ACHN (cell line): ENCODE data around the gene SEMA3B.
"Not testable (repeated sequence)": the region's sequence is repeated elsewhere in the genome, so short reads cannot be mapped to it uniquely, and the experiment has no call there.

Source experiments
- DNase-seq: peaks from one replicate; pipeline ENCODE4 v3.0.0-alpha.2; 2015
- in situ Hi-C: cut with HindIII; loops from 2 replicates; pipeline ENCODE4 v1.10.0; 2017; ENCODE audit warnings: low sequenced_read_pairs, low pct_ligation_motif_present, low pct_unique_long_range_greater_than_20kb

SEMA3B gene

DNA sequence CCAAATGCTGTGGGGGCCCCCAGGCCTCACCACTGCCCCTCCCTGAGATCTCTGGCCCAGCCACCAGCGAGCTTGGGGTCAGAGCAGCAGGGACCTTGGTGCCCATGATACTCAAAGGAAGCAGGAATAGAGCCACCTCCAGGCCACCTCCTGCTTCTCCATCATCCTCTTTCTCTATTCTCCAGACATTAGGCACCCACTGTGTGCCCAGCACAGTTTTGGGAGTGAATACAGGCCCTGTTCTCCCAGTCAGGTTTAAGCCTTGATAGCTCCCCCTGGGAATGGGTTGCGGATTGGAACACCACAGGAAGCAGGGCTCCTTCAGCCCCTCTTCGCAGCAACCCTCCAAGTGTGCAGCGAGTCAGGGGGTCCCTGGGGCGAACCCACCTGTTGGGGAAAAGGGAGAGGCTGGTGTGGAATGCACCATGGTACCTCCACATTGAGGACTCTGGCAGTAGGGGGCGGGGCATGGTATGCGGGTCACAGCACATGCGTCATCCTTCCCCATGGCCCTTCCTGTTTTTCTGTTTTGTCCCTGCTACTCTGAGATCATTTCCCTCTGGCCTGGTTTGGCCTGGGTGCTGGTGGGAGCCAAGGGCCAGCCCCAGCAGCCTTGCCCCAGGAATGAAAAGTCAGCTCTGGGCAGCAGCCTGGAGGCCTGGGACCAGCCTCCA is 14.2 kb upstream of the SEMA3B start:
- no peak for DNase-seq
- in situ Hi-C loops: no loop called here

DNA sequence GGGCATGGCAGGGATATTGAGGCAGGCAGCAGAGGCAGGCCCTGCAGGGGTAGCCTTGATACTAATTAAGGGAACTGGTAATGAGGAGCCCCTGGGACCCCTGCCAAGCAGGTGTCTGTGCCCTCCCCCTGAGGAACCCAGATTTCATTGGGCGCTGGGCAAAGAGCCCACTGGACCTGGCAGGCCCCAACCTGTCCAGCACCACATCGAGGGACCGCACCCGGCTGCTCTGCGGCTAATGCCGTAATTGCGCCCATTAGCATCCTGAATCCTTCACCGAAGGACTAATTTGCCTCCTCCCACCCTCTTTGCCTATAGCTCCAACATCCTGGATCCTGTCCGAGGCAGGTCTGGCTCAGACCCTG is 13.7 kb upstream of the SEMA3B start:
- DNase-seq: no peak
- in situ Hi-C loops: no loop called here

DNA sequence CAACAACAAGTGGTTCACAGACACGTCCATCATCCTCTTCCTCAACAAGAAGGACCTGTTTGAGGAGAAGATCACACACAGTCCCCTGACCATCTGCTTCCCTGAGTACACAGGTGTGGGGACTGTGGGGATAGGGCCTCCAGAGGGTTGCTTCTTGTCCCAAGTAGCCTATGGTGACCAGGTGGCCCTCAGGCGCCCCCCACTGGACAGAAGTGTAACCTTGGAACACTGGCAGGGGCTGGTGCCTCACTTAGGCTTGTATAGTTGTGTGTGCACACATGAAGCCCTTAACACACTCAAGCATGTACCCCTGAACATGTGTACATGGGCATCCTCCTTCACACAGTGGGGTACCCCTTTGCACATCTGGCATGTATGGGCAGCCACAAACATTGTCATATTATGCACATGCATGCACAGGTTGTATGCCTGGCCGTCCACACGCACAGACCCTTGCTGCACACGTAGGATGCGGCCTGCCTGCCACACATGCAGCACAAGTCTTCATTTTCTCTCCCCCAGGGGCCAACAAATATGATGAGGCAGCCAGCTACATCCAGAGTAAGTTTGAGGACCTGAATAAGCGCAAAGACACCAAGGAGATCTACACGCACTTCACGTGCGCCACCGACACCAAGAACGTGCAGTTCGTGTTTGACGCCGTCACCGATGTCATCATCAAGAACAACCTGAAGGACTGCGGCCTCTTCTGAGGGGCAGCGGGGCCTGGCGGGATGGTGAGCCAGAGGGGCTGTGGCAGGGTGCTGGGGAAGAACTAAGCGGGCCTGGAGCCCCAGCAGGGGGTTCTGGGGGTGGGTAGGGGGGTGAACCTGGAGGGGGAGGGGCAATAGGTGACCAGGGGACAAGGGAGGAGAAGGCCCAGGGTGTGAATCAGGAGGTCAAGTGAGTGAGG is 11.7 kb upstream of the SEMA3B start:
- no peak for DNase-seq
- in situ Hi-C loops: no loop called here

DNA sequence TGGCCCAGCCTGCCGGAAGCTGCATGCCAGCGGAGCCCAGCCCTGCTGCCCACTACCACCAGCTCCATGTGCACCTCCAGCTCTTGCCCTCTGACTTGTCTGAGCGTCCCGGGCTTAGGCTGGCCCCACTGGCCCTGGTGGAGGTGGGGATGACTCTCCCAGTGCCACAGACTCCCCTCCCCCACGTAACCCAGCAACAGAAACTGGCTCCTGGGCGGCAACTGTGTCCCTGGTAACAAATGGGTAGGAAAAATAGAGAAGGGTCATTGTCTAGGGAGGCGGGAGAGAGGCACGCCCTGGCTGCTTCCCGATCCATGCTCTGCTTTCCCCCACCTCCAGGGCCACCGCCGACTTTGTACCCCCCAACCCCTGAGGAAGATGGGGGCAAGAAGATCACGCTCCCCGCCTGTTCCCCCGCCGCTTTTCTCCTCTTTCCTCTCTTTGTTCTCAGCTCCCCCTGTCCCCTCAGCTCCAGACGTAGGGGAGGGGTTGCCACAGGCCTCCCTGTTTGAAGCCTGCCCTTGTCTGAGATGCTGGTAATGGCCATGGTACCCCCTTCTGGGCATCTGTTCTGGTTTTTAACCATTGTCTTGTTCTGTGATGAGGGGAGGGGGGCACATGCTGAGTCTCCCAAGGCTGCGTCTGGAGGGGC is 10.8 kb upstream of the SEMA3B start:
- in situ Hi-C loops: no loop called here

GRCh38 chr3:50258979-50259378 is 10.0 kb upstream of the SEMA3B start:
- in situ Hi-C loops: no loop called here
- DNase-seq: no peak

More for the DNA sequence above, 10.8 kb upstream of the SEMA3B start:
- no peak for DNase-seq

GRCh38 chr3:50259432-50260026 is 9.4 kb upstream of the SEMA3B start:
- no peak for DNase-seq
- in situ Hi-C loops: no loop called here

DNA sequence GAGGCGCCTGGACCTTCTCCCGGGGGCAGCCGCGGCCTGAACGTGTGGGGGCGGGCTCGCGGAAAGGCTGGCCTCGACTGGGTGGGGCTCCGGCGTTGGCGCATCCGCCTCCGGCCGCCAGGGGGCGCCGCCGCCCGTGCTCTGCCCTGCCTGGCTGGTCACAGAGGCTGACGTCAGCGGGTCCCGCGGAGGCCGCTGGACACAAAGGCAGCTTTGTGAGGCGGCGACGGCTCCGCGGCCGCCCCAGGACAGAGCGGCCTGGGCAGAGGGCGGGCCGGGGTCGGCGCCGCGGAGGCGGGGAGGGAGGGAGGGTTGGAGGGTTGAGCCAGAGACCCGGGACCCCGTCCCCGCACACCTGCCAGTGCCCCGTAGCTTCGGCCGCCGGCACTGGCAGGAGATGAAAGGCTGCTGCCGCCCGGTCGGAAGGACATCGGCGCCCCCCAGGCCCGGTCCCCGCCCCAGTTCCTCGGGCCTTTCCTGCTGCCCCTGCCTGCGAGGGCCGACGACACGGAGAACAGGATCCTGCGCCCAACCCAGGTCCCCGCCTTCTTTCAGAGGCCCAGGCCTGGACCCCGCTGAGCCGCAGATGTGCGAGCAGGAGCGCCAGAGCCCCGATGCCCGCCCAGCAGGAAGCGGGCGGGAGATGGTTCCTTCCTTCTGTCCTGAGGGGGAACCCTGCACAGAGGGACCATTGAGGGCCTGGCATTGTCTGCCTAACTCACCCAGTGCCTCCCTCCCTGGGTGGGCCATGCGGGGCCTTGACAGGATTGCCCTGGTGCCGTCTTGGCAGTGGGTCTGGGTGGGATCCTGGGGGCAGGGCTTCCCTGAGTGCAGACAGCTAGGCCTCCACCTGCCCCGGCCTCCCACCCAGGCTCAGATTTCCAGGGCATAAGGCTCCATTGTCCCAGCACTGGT is 8.7 kb upstream of the SEMA3B start:
- in situ Hi-C loops: no loop called here
- DNase-seq: peak; percentile 87

DNA sequence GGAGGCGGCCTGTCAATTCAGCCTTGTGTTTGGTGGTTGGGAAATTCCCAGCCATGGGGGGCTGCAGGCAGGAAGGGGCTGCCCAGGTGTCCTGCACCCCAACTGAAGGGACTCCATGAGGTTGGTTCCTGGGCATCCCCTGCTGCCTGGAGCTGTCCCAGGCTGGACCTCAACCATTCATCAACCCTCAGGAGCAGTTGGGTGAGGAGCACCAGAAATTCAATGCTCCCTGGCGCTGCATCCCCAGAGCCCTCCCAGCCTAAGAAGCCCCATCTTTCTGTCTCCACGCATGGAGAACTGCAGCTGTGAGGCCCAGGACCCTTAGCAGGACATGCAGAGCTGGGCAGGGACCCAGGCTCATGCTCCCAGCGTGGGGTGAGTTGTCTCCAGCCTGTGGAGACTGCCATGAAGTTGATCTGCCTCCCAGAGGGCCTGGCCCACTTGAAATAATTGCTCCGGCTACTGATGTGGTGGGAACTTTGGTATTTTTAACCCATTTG is 8.0 kb upstream of the SEMA3B start:
- in situ Hi-C loops: no loop called here
- DNase-seq: no peak

- in situ Hi-C loops: no loop called here
These were observed 7.4 kb upstream of the SEMA3B start for GRCh38 chr3:50261505-50261904.

GRCh38 chr3:50262200-50262599 is 6.7 kb upstream of the SEMA3B start:
- in situ Hi-C loops, DNase-seq: not testable (repeated sequence)

More at GRCh38 chr3:50261505-50261904, 7.4 kb upstream of the SEMA3B start:
- DNase-seq: no peak

- no peak for DNase-seq
- in situ Hi-C loops: no loop called here
These were observed 6.2 kb upstream of the SEMA3B start for GRCh38 chr3:50262778-50263177.

GRCh38 chr3:50263478-50264382 is 5.2 kb upstream of the SEMA3B start:
- DNase-seq: no peak
- in situ Hi-C loops: no loop called here

GRCh38 chr3:50264383-50264963 is 4.5 kb upstream of the SEMA3B start:
- in situ Hi-C loops: no loop called here
- DNase-seq: peak; percentile 92

DNA sequence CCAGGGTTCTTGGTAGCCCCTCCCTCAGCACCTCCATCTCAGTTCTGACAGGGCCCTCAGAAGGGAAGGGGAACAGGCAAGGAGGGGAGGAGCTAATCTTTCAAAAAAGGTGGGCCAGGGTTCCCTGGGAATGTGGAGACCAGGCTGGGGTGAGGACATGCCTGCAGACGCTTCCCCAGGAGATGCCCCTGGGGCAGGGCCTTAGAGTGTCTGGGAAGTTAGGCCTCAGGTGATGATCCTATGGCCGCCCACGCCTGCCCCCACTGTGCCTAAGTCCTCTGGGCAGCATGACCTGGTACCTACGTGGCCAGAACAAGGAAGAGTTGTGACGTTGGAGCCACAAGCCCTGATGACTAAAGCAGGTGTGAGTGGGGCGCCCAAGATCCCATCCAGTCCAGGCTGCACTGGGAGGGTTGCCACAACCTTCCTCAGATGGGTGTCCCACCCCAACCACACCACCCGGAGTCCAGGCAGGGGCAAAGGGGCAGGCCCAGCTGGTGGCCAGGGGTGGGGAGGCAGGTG is 3.9 kb upstream of the SEMA3B start:
- in situ Hi-C loops: no loop called here
- no peak for DNase-seq

- in situ Hi-C loops: no loop called here
- DNase-seq: no peak
These were observed 3.4 kb upstream of the SEMA3B start for GRCh38 chr3:50265571-50265970.

DNA sequence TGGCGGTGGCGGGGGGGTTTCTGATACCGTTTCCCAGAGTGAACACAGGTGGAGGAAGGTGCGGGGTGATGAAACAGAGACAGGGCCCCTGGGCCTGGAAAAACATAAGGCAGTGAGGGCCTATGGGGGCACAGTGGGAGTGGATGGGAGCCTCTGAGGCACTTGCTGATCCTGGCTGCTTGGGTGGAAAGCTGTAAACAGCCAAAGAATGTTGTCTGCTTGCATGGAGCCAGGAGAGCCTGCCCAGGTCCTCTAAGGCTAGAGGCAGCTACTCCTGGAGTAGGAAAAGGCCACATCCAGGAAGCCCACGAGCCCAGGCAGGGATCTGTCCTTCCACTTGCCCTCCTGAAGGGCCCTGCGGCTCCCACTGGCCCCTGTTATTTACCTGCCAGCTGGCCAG is 2.9 kb upstream of the SEMA3B start:
- in situ Hi-C loops: no loop called here
- no peak for DNase-seq
